ENCODE data around the gene DYSF. TPM values are rescaled to one million over a fixed set of nuclear protein-coding genes. Genes with fewer than 3 reads are reported as not detected.

Gene DYSF
- polyA plus RNA-seq, 1 donor (not counting 4 experiments of a cell fraction or from before 2014, with no cell fraction given): 8.2 TPM

- H4K20me1 ChIP-seq (ENCODE audit: control insufficient read depth, extremely low read depth, insufficient read depth, low read length): no peaks in the 10 kb centered on the region
- H3K9me1 ChIP-seq (ENCODE audit: control insufficient read depth, extremely low read depth, insufficient read depth, low read length): no peaks in the 10 kb centered on the region
- no peak for TF ChIP-seq EZH2 (IDR thresholded peaks at IDR 0.05; ENCODE audit: low read length)
- no peak for TF ChIP-seq CTCF (optimal IDR thresholded peaks at IDR 0.05 in 1 of 3, IDR thresholded peaks at IDR 0.05 in 1 of 3, conservative IDR thresholded peaks at IDR 0.05 in 1 of 3; ENCODE audit: extremely low read depth in 1 of 3, insufficient read depth in 2 of 3, low read length in 3 of 3)
- dilution Hi-C loops (cut with MboI; ENCODE audit: extremely low pct_ligation_motif_present, low sequenced_read_pairs): no loop called here
- H3K36me3 ChIP-seq (ENCODE audit: control insufficient read depth in 2 of 2, extremely low read depth in 1 of 2, insufficient read depth in 2 of 2, low read length in 2 of 2): no peaks in the 10 kb centered on the region
- FAIRE-seq (no peak), DNase-seq (ENCODE audit: low read depth, low spot score) (no peak)
- H3K4me2 ChIP-seq (ENCODE audit: control insufficient read depth, extremely low read depth, insufficient read depth, low read depth, low read length): no peak overlapping the region
- no peaks in the 10 kb centered on the region for H3K79me2 ChIP-seq (ENCODE audit: control insufficient read depth, insufficient read depth, low read length)
- no peaks in the 10 kb centered on the region for H3K9me3 ChIP-seq (ENCODE audit: control insufficient read depth, low read depth, low read length)
- no peak overlapping the region for H3K9ac ChIP-seq (ENCODE audit: control insufficient read depth, extremely low read depth, insufficient read depth, low read length)
- H3K4me1 ChIP-seq (ENCODE audit: control insufficient read depth, extremely low read depth, insufficient read depth, low read length): peaks cover 10% of the 10 kb centered on the region
- H3K4me3 ChIP-seq (ENCODE audit: control insufficient read depth in 2 of 3, extremely low read depth in 1 of 3, insufficient read depth in 2 of 3, low read depth in 1 of 3, low read length in 3 of 3): no peak overlapping the region
- no peaks in the 10 kb centered on the region for H3K27me3 ChIP-seq (ENCODE audit: control insufficient read depth, extremely low read depth, insufficient read depth, low read length)
- H3K27ac ChIP-seq (ENCODE audit: control insufficient read depth, insufficient read depth, low read length): no peak overlapping the region
- no peak overlapping the region for H2AFZ ChIP-seq (ENCODE audit: control insufficient read depth, low read length)
Measured at GRCh38 chr2:71674158-71674851, 220.9 kb downstream of the DYSF start.

- peak overlapping the region; percentile 61 for H3K4me2 ChIP-seq (ENCODE audit: control insufficient read depth, extremely low read depth, insufficient read depth, low read depth, low read length)
- no peak overlapping the region for H3K27ac ChIP-seq (ENCODE audit: control insufficient read depth, insufficient read depth, low read length)
- H3K79me2 ChIP-seq (ENCODE audit: control insufficient read depth, insufficient read depth, low read length): no peaks in the 10 kb centered on the region
- TF ChIP-seq EZH2 (IDR thresholded peaks at IDR 0.05; ENCODE audit: low read length): no peak
- no peak for TF ChIP-seq CTCF (optimal IDR thresholded peaks at IDR 0.05 in 1 of 3, IDR thresholded peaks at IDR 0.05 in 1 of 3, conservative IDR thresholded peaks at IDR 0.05 in 1 of 3; ENCODE audit: extremely low read depth in 1 of 3, insufficient read depth in 2 of 3, low read length in 3 of 3)
- no peaks in the 10 kb centered on the region for H3K36me3 ChIP-seq (ENCODE audit: control insufficient read depth in 2 of 2, extremely low read depth in 1 of 2, insufficient read depth in 2 of 2, low read length in 2 of 2)
- no peak overlapping the region for H2AFZ ChIP-seq (ENCODE audit: control insufficient read depth, low read length)
- FAIRE-seq (peak; percentile 39), DNase-seq (ENCODE audit: low read depth, low spot score) (peak; percentile 40)
- no peak overlapping the region for H3K9ac ChIP-seq (ENCODE audit: control insufficient read depth, extremely low read depth, insufficient read depth, low read length)
- dilution Hi-C loops (cut with MboI; ENCODE audit: extremely low pct_ligation_motif_present, low sequenced_read_pairs): no loop called here
- H3K9me1 ChIP-seq (ENCODE audit: control insufficient read depth, extremely low read depth, insufficient read depth, low read length): no peaks in the 10 kb centered on the region
- no peak overlapping the region for H3K4me3 ChIP-seq (ENCODE audit: control insufficient read depth in 2 of 3, extremely low read depth in 1 of 3, insufficient read depth in 2 of 3, low read depth in 1 of 3, low read length in 3 of 3)
- H4K20me1 ChIP-seq (ENCODE audit: control insufficient read depth, extremely low read depth, insufficient read depth, low read length): no peaks in the 10 kb centered on the region
- no peaks in the 10 kb centered on the region for H3K9me3 ChIP-seq (ENCODE audit: control insufficient read depth, low read depth, low read length)
- H3K27me3 ChIP-seq (ENCODE audit: control insufficient read depth, extremely low read depth, insufficient read depth, low read length): no peaks in the 10 kb centered on the region
- H3K4me1 ChIP-seq (ENCODE audit: control insufficient read depth, extremely low read depth, insufficient read depth, low read length): peaks cover 10% of the 10 kb centered on the region
Measured at GRCh38 chr2:71675296-71675695, 221.9 kb downstream of the DYSF start.

Measured in keratinocyte (primary cell).